HG02678 (cell line): ENCODE measurements around the gene TMEM163.
"Not testable (repeated sequence)": the region's sequence is repeated elsewhere in the genome, so short reads cannot be mapped to it uniquely, and the experiment has no call there.

ENCODE experiments used
- ATAC-seq: cut with Tn5 transposase; IDR thresholded peaks from one replicate; pipeline ENCODE4 v1.9.1; 2021; ENCODE audit warnings: mild to moderate bottlenecking, moderate library complexity; ENCODE audit not compliant: unreplicated experiment

The TMEM163 gene

DNA sequence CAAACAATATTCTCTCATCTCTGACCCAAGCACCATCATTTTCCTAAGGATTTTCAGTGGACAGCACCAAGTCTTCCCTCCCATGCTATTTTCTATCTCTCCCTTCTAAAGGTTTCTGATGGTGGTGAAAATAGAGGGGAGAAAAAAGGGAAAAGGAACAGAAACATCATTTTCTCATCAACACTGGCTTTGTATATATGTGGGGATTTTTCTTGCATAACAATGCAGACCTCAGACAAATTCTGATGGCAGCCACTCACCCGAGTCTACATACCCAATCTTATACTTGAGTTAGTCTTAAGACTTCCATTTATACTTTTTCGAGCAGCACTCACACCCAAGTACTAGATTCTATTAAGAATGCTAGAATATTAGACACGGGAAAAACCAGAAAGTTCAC is 95.8 kb downstream of the TMEM163 start:
- ATAC-seq, result no peak

DNA sequence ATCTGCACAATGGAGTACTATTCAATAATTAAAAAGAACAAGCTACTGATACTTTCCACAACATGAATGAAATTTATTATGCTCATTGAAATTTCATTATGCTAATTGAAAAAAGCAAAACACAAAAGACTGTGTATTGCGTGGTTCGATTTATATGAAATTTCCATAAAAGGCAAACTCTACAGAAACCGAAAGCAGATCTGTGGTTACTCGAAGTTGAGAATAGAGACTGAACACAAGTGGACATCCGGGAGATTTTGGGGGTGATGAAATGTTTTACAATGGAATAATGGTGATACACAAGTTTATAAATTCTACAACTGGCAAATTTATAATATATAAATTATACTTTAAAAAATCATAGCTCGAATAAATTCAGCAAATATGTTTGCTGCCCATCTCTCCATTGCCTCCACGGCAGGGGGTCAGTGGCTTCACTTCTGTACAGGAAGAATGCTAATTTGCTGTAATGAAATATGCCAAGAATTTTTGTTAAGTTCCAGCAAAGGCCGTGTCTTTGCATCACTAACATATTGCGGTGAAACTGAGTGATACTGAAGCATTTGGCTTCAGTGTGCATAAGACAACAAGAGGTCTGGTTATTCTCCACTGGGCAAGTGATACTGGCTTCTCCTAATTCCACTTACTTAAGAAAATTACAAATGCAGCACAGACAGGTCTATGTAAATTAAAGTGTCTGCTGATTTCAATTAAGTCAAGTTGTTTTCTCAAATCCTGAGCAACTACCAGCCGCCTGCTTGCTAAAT is 96.7 kb downstream of the TMEM163 start:
- no peak for ATAC-seq

GRCh38 chr2:134619250-134619649 is 99.5 kb downstream of the TMEM163 start:
- ATAC-seq, result no peak

GRCh38 chr2:134615480-134615879 is 103.3 kb downstream of the TMEM163 start:
- not testable (repeated sequence) for ATAC-seq

DNA sequence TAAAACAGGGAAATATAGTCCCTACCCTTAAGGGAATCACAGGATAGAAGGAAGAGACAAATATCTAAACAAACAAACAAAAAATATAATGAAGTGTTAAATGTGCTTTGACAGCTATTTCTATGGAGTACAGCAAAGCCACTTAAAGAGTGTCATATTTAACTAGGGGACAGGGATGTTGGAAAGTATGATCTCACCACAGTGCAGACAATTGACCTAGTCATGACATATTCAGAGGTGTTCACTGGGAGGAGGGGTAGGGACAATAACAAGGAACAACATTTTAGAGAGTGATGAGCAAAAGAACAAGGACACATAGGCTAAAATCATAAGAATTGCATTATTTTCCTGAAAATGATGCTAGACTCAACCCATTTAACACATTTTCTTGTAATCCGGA is 107.5 kb downstream of the TMEM163 start:
- ATAC-seq, result no peak

- no peak for ATAC-seq
These were observed 107.9 kb downstream of the TMEM163 start for GRCh38 chr2:134610871-134611270.

GRCh38 chr2:134609924-134610513 is 108.8 kb downstream of the TMEM163 start:
- ATAC-seq, result no peak

GRCh38 chr2:134603966-134604365 is 114.8 kb downstream of the TMEM163 start:
- no peak for ATAC-seq

- ATAC-seq, result no peak
These were observed 116.1 kb downstream of the TMEM163 start for GRCh38 chr2:134602666-134603065.

DNA sequence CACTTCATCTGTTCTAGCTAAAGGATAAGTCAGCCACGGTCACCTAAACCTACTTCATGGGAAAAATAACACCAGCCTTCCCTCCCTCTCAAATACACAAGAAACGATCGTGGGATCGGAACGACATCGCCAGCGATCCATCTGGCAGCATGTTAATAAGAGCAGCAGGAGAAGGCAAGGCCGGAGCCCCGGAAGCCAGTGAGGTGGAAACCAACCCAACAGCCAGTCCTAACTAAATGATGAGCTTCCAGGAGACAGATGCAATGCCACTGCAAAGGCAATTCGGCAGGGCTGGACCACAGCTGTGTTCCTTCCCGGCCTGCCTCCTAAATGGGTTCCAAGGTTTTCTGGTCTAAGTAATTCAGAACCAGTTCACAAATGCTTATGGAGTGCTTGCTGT is 117.5 kb downstream of the TMEM163 start:
- ATAC-seq, result no peak

DNA sequence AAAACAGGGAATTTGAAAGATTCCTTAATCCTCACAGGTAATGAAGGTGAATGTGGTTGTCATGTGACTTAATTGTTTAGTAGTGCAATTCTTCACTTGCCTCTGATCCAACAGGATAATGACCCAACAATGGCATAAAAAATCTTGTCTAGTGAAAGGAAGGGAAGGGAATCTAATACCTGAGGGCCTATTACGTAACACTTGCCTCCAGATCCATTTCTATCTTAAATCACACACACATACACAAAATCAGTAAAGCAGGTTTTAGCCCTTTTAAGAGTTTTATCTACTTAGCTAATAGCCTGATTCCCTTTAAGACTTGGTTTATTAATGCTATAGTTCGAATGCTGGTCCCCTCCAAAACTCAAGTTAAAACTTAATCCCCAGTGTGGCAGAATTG is 118.6 kb downstream of the TMEM163 start:
- no peak for ATAC-seq

DNA sequence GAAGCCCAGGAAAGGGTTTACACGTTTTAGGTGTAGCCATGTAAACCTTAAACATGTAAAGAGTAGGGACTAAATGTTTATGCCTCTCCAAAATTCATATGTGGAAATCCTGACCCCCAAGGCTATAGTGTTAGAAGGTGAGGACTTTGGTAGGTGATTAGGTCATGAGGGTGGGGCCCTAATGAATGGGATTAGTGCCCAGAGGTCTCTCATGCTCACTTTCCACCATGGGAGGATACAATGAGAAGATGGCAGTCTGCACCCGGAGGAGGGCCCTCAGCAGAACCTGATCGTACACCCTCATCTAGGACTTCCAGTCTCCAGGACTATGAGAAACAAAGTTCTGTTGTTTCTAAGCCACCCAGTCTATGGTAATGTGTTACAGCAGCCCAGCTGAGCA is 119.6 kb downstream of the TMEM163 start:
- no peak for ATAC-seq

GRCh38 chr2:134594399-134594798 is 124.4 kb downstream of the TMEM163 start:
- ATAC-seq, result no peak

DNA sequence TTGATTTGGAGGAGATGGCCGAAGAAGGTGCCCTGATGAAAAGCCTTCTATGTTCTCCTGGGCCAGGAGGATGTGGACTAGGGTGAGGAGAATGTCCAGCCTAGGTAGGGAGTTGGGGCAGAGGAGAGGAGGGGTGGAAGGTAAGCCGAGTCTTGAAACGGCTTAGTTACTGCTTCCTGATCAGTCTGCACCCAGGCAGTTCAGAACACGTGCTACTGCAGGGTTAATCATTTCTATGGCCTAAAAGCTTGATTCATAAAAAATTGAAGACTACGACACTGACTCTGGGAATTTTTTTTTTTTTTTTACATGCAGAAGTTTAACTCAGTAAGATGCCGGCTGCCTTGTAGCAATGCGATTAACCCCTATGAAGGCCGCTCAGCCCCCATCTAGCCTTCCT is 125.3 kb downstream of the TMEM163 start:
- no peak for ATAC-seq

DNA sequence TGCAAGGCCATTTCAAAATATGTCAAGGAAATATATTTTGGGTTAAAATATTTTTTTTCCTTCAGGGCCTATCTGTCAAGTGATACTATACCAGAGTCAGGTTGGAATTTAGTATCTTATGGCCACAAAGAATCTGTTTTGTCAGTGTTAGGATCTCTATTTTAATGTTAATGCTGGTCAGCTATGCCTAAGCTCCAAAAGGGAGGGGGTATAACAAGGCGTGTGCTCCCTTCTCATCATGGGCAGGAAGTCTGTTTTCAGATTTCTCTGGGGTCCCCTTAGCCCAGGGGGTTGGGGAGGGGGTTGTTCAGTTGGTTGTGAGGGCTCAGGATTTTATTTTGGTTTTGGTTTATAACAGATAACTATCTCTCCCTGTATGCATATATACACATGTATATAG is 126.4 kb downstream of the TMEM163 start:
- ATAC-seq, result no peak

- ATAC-seq, result no peak
These were observed 127.3 kb downstream of the TMEM163 start for GRCh38 chr2:134591526-134591925.

DNA sequence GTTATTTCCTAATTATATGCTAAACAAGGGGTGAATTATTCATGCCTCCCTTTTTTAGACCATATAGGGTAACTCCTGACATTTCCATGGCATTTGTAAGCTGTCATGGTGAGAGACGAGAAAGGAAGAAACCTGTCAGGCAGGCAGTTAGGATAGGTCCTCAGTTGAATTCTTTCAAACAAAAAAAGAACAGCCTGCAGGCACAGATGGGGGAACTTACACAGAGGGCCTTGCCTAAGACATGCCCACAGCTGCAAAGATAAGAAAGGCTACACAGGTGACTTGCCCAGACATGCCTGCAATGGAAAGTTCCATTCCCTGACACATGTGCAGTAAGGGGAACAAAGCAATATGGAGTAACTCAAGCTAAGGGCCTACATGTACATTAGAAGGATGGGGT is 128.1 kb downstream of the TMEM163 start:
- ATAC-seq, result no peak

DNA sequence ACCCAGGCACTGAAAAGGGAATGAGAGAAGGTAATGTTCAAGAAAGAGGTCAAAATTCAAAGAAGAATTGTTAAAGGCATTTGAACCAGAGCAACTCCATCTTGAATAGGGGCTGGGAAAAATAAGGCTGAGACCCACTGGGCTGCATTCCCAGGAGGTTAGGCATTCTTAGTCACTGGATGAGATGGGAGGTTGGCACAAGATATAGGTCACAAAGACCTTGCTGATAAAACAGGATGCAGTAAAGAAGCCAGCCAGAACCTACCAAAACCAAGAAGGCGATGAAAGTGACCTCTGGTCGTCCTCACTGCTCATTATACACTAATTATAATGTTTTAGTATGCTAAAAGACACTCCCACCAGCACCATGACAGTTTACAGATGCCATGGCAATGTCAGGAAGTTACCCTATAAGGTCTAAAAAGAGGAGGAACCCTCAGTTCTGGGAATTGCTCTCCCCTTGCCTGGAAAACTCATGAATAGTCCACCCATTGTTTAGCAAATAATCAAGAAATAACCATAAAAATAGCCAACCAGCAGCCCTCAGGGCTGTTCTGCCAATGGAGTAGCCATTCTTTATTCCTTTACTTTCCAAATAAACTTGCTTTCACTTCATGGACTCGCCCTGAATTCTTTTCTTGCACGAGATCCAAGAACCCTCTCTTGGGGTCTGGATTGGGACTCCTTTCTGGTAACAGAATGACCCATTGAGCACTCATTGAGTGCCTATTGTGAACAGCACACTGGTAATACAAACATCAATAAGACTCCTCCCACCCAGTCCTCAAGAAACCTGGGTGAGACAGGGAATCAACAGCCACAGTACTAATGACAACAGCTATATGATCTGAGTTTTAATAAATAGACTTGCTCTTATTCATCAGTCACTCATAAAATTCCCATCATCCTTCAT is 129.4 kb downstream of the TMEM163 start:
- ATAC-seq, result not testable (repeated sequence)

- ATAC-seq, result no peak
These were observed 130.2 kb downstream of the TMEM163 start for GRCh38 chr2:134588556-134588955.

- ATAC-seq, result no peak
These were observed 132.4 kb downstream of the TMEM163 start for GRCh38 chr2:134586326-134586965.

DNA sequence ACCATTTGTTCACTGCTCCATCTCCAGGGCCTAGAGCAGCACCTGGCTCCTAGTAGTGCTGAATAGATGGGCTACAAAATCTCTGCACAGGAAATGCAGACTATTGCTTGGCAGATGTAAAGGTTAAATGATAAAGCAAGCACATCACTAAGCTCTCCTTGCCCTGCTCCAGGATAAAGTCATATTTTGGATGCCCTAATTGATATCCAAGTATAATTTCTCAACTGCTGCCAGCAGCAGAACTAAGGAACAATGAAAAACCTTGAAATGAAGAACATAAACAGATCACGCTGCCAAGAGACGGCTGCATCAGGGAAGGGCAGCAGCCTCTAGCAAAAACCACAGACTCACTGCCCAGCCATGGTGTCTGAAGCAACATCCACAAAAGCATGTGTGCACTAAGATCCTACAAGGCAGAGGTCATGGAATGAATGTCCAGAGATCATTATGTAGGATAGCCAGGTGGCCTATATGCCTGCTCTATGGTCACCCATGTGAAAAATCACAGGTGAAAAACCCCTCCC is 134.7 kb downstream of the TMEM163 start:
- ATAC-seq, result no peak
